HG03520 (cell line): Measurements from ENCODE around the gene RIGI.
A peak's percentile ranks its signal among the peaks of the same experiment; 100 is the strongest.
"Not testable (repeated sequence)": the region's sequence is repeated elsewhere in the genome, so short reads cannot be mapped to it uniquely, and the experiment has no call there.

Experiments
- ATAC-seq: cut with Tn5 transposase; IDR thresholded peaks from one replicate; pipeline ENCODE4 v1.9.1; 2021; ENCODE audit warnings: mild to moderate bottlenecking, moderate library complexity; ENCODE audit not compliant: unreplicated experiment

The RIGI gene

GRCh38 chr9:32526041-32526706 is at the start of gene RIGI:
TSS of gene RIGI (minus strand) at chr9:32526196. CDS start at chr9:32526166, 30 bp downstream.
- peak; percentile 57 for ATAC-seq

DNA sequence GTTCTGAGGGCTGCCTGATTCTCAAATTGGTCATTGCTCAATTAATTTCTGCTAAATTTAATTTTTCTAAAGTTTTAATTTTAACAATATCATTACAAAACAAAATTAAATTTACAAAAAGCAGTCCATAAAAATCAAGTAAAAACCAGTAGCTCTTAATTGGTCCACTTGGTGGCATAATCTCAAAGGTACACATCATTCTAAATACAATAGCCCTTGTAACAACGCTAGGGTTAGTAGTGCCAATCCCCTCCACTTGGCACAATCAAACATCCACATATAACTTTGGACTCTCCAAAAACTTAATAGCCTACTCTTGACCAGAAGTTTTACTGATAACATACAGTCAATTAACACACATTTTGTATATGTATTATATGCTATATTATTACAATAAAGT is 48.9 kb upstream of the RIGI start:
- no peak for ATAC-seq

- ATAC-seq: no peak
Observed at GRCh38 chr9:32573821-32574220, 47.8 kb upstream of the RIGI start.

- peak; percentile 82 for ATAC-seq
Observed at GRCh38 chr9:32572900-32573523, 47.0 kb upstream of the RIGI start, which contains the start of gene NDUFB6. TSS of gene NDUFB6 (minus strand) at chr9:32573159. CDS start at chr9:32573060, 99 bp downstream.

DNA sequence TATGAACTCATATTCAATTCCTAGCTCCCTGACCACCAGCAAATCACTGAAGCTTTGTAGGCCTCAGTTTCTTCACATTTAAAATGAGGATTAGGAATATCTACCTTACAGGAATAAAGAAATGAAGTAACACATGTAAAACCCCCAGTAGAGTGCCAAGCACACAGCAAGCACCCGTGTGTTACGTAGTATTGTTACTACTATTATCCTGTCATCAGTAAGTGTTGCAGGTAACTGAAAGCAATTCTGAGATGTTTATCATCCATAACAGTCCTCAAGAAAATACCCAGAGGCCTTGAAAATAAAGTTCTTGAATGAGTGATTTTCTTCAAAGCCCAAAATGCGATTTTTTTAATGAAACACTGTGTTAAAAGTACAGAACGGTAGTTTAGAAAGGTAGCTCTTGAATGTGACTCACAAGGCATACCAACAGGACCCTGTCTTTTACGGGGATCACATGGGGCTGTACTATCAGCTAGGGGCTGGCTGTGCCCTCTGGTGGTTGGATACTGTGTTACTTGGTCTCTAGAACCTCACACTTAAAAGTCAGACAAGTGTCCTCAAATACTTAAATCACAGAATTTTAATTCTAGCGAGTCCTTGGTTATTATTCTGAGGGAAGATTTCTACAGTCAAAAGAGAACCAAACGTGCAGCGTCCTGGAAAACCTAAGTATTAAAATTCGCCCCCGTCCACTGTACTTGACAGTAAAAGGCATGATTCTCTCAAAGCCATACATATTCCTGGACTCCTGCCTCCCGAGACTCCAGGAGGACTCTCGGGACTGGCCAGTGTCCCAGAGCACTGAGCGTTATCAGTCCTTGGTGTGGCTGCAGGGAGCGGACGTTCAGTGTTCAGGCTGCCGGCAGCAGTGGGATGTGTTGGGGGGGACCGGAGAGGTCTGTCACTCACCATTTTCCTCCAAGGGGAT is 46.2 kb upstream of the RIGI start:
- peak; percentile 92 for ATAC-seq

GRCh38 chr9:32570262-32570661 is 44.3 kb upstream of the RIGI start:
- ATAC-seq: no peak

DNA sequence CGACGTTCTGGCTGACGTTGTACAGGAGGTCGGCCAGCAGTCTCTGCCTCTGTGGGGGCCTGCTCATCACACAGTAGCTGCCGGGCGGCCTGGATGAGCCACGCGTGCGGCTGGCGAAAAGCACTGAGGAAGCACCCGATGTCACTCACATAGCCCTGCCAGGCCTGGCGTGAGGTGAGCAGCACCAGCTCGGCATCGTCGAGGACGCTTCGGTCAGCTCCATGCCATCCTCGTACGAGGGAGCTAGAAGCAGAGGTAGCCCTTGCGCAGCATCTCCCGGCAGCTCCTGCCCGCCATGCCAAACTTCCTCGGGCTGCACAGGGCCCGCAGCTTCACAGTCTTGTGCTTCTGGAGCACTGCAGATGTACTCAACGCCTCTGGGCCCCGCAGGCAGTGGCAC is 40.8 kb upstream of the RIGI start:
- no peak for ATAC-seq

GRCh38 chr9:32565967-32566366 is 40.0 kb upstream of the RIGI start:
- no peak for ATAC-seq

DNA sequence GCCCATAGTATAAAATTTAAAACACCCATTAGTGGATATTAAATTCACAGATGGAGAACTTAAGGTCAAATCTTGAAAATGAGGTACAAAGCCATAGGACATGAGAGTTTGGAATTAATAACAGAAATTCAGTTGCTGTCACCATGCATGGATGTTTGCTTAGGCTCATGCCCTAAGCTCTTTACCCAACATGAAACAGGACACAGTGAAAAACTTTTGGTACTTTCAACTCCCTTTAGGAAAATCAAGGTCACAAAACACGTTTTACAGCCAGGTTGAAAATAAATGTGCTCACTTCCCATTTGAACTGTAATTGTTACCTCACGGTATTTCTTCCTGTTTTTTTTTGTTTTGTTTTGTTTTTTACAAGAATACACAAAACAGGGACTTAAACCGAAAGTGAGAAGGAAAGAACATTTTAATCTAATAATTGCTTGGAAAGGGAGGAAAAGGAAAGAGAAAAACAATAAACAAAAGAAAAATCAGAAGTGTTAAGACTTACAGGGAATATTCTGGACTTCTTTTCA is 32.5 kb upstream of the RIGI start:
- no peak for ATAC-seq

GRCh38 chr9:32554591-32554990 is 28.6 kb upstream of the RIGI start:
- no peak for ATAC-seq

DNA sequence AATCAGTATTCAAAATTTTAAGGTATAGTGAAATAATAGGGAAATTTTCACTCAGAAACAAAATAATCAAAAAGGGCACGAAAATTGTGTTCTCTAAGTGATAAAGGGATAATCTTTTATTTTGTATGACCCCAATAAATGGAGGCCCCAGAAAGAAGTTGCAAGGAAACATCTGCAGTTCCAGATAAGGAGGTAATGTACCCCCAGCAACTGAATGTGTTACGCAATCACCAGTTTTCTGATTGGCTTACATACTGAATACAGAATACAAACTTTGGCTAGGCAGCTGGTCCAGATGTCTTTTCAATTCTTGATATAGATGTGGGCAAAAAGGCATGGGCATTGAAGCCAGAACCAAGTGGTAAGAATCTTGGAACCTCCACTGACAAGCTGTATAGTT is 28.1 kb upstream of the RIGI start:
- no peak for ATAC-seq

GRCh38 chr9:32552172-32552872 is 26.3 kb upstream of the RIGI start, which contains the start of the genes SMIM27 and TOPORS:
TSS of gene SMIM27 (plus strand) at chr9:32552327. CDS start at chr9:32552435, 108 bp downstream.
TSS of gene TOPORS (minus strand) at chr9:32552586. CDS start at chr9:32552436, 150 bp downstream.
- ATAC-seq: peak; percentile 62

GRCh38 chr9:32551276-32552051 is 25.5 kb upstream of the RIGI start:
- ATAC-seq: no peak

GRCh38 chr9:32550562-32551275 is 24.7 kb upstream of the RIGI start:
- peak; percentile 62 for ATAC-seq

DNA sequence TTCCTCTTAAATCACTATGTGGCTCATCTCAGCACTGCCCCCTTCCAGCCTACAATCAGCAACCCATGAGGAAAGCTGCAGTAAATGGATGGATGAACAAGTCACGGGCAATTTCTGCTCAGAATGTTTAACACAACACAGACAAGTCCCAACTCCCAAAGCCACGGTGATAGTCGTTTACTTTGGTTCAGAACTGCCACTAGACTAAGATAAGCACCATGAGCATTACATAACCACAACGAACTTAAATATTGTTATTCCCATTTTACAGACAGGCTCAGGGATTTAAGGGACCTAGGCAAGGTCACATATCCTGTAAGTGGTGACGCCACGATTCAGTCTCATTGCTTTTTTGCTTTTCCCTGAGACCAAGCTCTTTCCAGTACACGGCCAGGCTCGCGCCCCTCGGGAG is 24.2 kb upstream of the RIGI start:
- ATAC-seq: no peak

GRCh38 chr9:32548213-32548612 is 22.2 kb upstream of the RIGI start:
- ATAC-seq: not testable (repeated sequence)

DNA sequence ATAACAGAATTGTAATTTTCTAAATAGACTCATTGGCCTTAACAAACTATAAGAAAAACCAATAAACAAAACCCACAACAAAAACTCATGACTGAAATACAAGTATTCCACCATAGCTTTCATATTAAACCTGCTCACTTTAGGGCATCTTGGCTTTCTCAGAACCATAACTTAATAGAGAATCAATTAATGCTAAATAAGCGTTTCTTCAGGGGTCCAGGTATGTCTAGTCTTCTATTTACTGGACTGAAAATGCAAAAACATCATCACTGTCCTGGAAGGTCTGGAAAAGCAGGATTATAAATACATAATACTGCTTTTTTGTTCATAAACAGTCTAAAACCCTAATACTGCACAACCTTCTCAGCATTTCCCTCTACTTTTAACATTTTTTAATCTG is 19.9 kb upstream of the RIGI start:
- ATAC-seq: no peak

GRCh38 chr9:32543047-32543446 is 17.1 kb upstream of the RIGI start:
- ATAC-seq: no peak

GRCh38 chr9:32533816-32534215 is 7.8 kb upstream of the RIGI start:
- ATAC-seq: no peak
